Spleen (tissue), 11 donors: ENCODE results near the gene GALNT7. TPM values are rescaled to one million over a fixed set of nuclear protein-coding genes. Genes with fewer than 3 reads are reported as not detected.

Source experiments
- DNase-seq: peaks from one replicate; pipeline ENCODE4 v3.0.0-alpha.2; 2020
- H3K27ac ChIP-seq, 8 donors: fragments of 200-600 bp; sonication (generic) in 7 of 8; 1 replicate in 4 of 8; 2 replicates in 4 of 8; pipeline versions ENCODE4 v1.5.0 to v1.8.0; 2016 to 2021; ENCODE audit warnings: inconsistent platforms in 4 of 8, mild to moderate bottlenecking in 4 of 8, moderate library complexity in 1 of 8
- H3K27me3 ChIP-seq, 7 donors: fragments of 200-600 bp; sonication (generic) in 6 of 7; replicated peaks in 1 of 7; 1 replicate in 4 of 7; 2 replicates in 3 of 7; pipeline versions ENCODE4 v1.5.0 to v1.8.0; 2016 to 2021; ENCODE audit warnings: inconsistent platforms in 3 of 7, mild to moderate bottlenecking in 1 of 7
- H3K36me3 ChIP-seq, 6 donors: fragments of 200-600 bp; sonication (generic) in 5 of 6; 1 replicate in 4 of 6; 2 replicates in 2 of 6; pipeline versions ENCODE4 v1.5.0 to v1.8.0; 2016 to 2021; ENCODE audit warnings: inconsistent platforms in 2 of 6
- H3K4me1 ChIP-seq, 6 donors: fragments of 200-600 bp; sonication (generic) in 5 of 6; 1 replicate in 3 of 6; 2 replicates in 3 of 6; pipeline versions ENCODE4 v1.5.0 to v1.8.0; 2016 to 2021; ENCODE audit warnings: inconsistent platforms in 3 of 6
- H3K4me3 ChIP-seq, 8 donors: fragments of 200-600 bp; sonication (generic) in 7 of 8; 1 replicate in 4 of 8; 2 replicates in 4 of 8; pipeline versions ENCODE4 v1.5.0 to v1.8.0; 2016 to 2021; ENCODE audit warnings: inconsistent platforms in 4 of 8, mild to moderate bottlenecking in 4 of 8, moderate library complexity in 2 of 8
- H3K9me3 ChIP-seq, 8 donors: fragments of 200-600 bp; sonication (generic) in 7 of 8; 1 replicate in 4 of 8; 2 replicates in 4 of 8; pipeline versions ENCODE4 v1.5.0 to v1.8.0; 2016 to 2021; ENCODE audit warnings: inconsistent platforms in 4 of 8
- POLR2A ChIP-seq, 3 donors: fragments of 450-650 bp; IDR thresholded peaks; one replicate each; pipeline ENCODE4 v1.5.1; 2017; ENCODE audit warnings: antibody characterized with exemption in 3 of 3, mild to moderate bottlenecking in 1 of 3
- POLR2AphosphoS5 ChIP-seq, 3 donors: sonication (generic); formaldehyde crosslinking; IDR thresholded peaks; one replicate each; pipeline ENCODE4 v1.5.1; 2017; ENCODE audit warnings: antibody characterized with exemption in 3 of 3
- WGBS, 5 donors: extraction: QIAGEN DNeasy Blood & Tissue Kit in 3 of 5; methylation state at CpG; one replicate each; pipeline versions ENCODE4 v1.1.5 to v1.1.7; 2013 to 2018; 5-methylcytosine and 5-hydroxymethylcytosine counted together
- intact Hi-C: fragments of 100-400 bp; cut with DNase I; formaldehyde crosslinking; loops from one replicate; pipeline ENCODE4 v1.15.0; 2023; ENCODE audit warnings: low total_unique reads
- polyA plus RNA-seq, 3 donors: library from polyadenylated mRNA; stranded (reverse); fragments of 200-250 nt; gene quantifications; one replicate each; pipeline ENCODE4 v1.2.1, GENCODE V29; 2013
- total RNA-seq, 7 donors: library from RNA; depleted of rRNA in 3 of 7; stranded (reverse); fragments of >200 nt in 3 of 7; fragmentation: NEBNext Ultra II Directional in 4 of 7; extraction: Animal tissue kit (Norgen Biotek cat#: 25700) in 4 of 7; gene quantifications; one replicate each; pipeline versions ENCODE4 v1.1.0 to v1.2.1, GENCODE V29; 2016 to 2021
- TF ChIP-seq, protein P1 (sequence below), 11 experiments: fragments of 200-600 bp in 7 of 11; fragments of 450-650 bp in 4 of 11; sonication (generic) in 4 of 11; IDR thresholded peaks in 8 of 11; conservative IDR thresholded peaks in 3 of 11; 1 replicate in 7 of 11; 2 replicates in 4 of 11; pipeline versions ENCODE4 v1.4.0 to v1.8.0; 2016 to 2021; ENCODE audit warnings: antibody characterized with exemption in 11 of 11, inconsistent platforms in 4 of 11, mild to moderate bottlenecking in 1 of 11
- donor health status: healthy with polysubstance abuse.
- donor health status: DM: no; HTN: no; CAD: no; lungs with moderate emphysema.
- donor health status: DM: no; HTN: no; CAD: no.
- donor health status: Bipolar disorder and iron deficiency.
- donor health status: healthy.
- donor health status: DM: no; HTN: no; CAD: no.
- donor health status: DM: yes; HTN: yes; CAD: no.

GALNT7 gene
- total and polyA plus RNA-seq, 10 donors = 7.6 to 28.5 (median 20.9) TPM

GRCh38 chr4:173332021-173332487 is 163.4 kb downstream of the GALNT7 start:
- intact Hi-C loops = loop anchor here (5.0 kb wide), 1 partner anchor 40 kb away; the partner anchor contains the start of gene SAP30
- peak overlapping the region; percentile 96 to 100 (median 99) for H3K27ac ChIP-seq
- no peaks in the 10 kb centered on the region for H3K27me3 ChIP-seq
- no peaks in the 10 kb centered on the region for H3K9me3 ChIP-seq
- peak overlapping the region in 6 of 8 donors; percentile 74 to 99 (median 90) for H3K4me3 ChIP-seq
- 12 to 37% (median 22%) methylated on average over 6 of the region's 6 CpGs for WGBS, 5 donors
- H3K4me1 ChIP-seq = peaks cover 16 to 52% (median 40%) of the 10 kb centered on the region in 6 donors
- no peak for DNase-seq
- peaks cover 0 to 57% (median 25%) of the 10 kb centered on the region in 6 donors for H3K36me3 ChIP-seq
- TF ChIP-seq, protein P1, sequence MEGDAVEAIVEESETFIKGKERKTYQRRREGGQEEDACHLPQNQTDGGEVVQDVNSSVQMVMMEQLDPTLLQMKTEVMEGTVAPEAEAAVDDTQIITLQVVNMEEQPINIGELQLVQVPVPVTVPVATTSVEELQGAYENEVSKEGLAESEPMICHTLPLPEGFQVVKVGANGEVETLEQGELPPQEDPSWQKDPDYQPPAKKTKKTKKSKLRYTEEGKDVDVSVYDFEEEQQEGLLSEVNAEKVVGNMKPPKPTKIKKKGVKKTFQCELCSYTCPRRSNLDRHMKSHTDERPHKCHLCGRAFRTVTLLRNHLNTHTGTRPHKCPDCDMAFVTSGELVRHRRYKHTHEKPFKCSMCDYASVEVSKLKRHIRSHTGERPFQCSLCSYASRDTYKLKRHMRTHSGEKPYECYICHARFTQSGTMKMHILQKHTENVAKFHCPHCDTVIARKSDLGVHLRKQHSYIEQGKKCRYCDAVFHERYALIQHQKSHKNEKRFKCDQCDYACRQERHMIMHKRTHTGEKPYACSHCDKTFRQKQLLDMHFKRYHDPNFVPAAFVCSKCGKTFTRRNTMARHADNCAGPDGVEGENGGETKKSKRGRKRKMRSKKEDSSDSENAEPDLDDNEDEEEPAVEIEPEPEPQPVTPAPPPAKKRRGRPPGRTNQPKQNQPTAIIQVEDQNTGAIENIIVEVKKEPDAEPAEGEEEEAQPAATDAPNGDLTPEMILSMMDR (IDR thresholded peaks at IDR 0.05 in 8 of 11, conservative IDR thresholded peaks at IDR 0.05 in 3 of 11) = no peak
- TF ChIP-seq POLR2AphosphoS5 (IDR thresholded peaks at IDR 0.05) = peak in 1 of 3 donors; percentile 70

GRCh38 chr4:173332963-173333657 is 164.5 kb downstream of the GALNT7 start:
- Histone ChIP-seq H3K4me3 (peak overlapping the region; percentile 74 to 99 (median 92)), H3K27ac (peak overlapping the region; percentile 96 to 100 (median 99)), H3K9me3 (no peaks in the 10 kb centered on the region), H3K27me3 (no peaks in the 10 kb centered on the region), H3K4me1 (peaks cover 16 to 52% (median 40%) of the 10 kb centered on the region in 6 donors), H3K36me3 (peaks cover 0 to 46% (median 23%) of the 10 kb centered on the region in 6 donors)
- TF ChIP-seq, protein P1 (IDR thresholded peaks at IDR 0.05 in 8 of 11, conservative IDR thresholded peaks at IDR 0.05 in 3 of 11) = no peak
- TF ChIP-seq POLR2A (IDR thresholded peaks at IDR 0.05) (no peak), POLR2AphosphoS5 (IDR thresholded peaks at IDR 0.05) (peak in 1 of 3 donors; percentile 16)
- DNase-seq = no peak
- 2 to 4% (median 4%) methylated on average over 21 of the region's 21 CpGs for WGBS, 5 donors
- intact Hi-C loops = loop anchor here (5.0 kb wide), 1 partner anchor 39 kb away; the partner anchor contains the start of gene SAP30

DNA sequence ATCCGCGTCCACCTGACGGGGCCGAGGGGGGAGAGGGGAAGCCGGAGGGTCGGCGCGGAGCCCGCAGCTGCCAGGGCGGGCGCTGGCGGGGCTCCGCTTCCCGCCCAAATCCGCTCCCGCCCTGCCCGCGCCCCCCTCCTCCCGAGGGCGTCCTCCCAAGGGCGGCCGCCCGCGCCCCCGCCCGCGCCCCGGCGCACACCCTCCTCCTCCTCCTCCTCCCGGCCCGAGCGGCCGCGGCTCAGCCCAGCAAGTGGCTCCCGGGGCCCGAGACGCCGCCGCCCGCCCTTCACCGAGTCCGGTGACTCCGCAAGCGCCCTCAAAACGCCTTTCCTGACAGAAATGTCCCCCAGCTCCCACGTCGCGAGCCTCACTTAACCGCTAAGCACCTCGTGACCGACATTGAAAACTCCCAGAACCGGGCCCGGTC is 165.1 kb downstream of the GALNT7 start:
- WGBS, 5 donors = 0 to 2% (median 1%) methylated on average over 9 to 51 of the region's 53 CpGs
- Histone ChIP-seq H3K27ac (peak overlapping the region; percentile 96 to 100 (median 99)), H3K9me3 (no peaks in the 10 kb centered on the region), H3K36me3 (peaks cover 0 to 41% (median 18%) of the 10 kb centered on the region in 6 donors), H3K4me1 (peaks cover 16 to 52% (median 40%) of the 10 kb centered on the region in 6 donors), H3K4me3 (peak overlapping the region; percentile 74 to 99 (median 92)), H3K27me3 (no peaks in the 10 kb centered on the region)
- intact Hi-C loops = loop anchor here (5.0 kb wide), 1 partner anchor 39 kb away; the partner anchor contains the start of gene SAP30
- peak; percentile 94 for DNase-seq
- no peak for TF ChIP-seq POLR2AphosphoS5 (IDR thresholded peaks at IDR 0.05)
- TF ChIP-seq, protein P1 (IDR thresholded peaks at IDR 0.05 in 8 of 11, conservative IDR thresholded peaks at IDR 0.05 in 3 of 11) = no peak
